ENCODE results near the gene ORM2. TPM values are rescaled to one million over a fixed set of nuclear protein-coding genes. Genes with fewer than 3 reads are reported as not detected.
"Not testable (repeated sequence)": the region's sequence is repeated elsewhere in the genome, so short reads cannot be mapped to it uniquely, and the experiment has no call there.

ORM2 gene
- not detected in 2 replicates for total RNA-seq (2012; rRNA removed)
- not detected in 2 replicates for polyA plus RNA-seq (2012; rRNA removed)
- not detected in 2 replicates for polyA plus RNA-seq (2012; cell fraction: cytosol; rRNA removed)
- not detected in 2 replicates for polyA plus RNA-seq (2012; cell fraction: nucleus; rRNA removed; ENCODE audit: low replicate concordance)
- Bru-seq, nascent RNA, result not detected
- percentile 9 among the genes with signal in this experiment for BruChase-seq, experiment 1, labeled RNA remaining after a 6-hour chase
- BruChase-seq, experiment 2, labeled RNA remaining after a 2-hour chase, result not detected
- long read RNA-seq, result 0 reads

- H2AK5ac ChIP-seq (ENCODE audit: low read depth, low read length); H3K4me3 ChIP-seq (ENCODE audit: insufficient read depth, low read depth, low read length); BruUV-seq (replicated peaks); H3K14ac ChIP-seq (replicated peaks; ENCODE audit: low read depth, low read length); H3K23ac ChIP-seq (ENCODE audit: low read depth, low read length); H2AK9ac ChIP-seq (replicated peaks; ENCODE audit: low read depth, low read length, poor library complexity); H4K91ac ChIP-seq (ENCODE audit: insufficient read depth, low read depth, low read length); H3K9me3 ChIP-seq (ENCODE audit: control insufficient read depth, insufficient read depth, low read length); H3K18ac ChIP-seq (ENCODE audit: low read depth, low read length); dilution Hi-C loops (cut with HindIII; ENCODE audit: low sequenced_read_pairs, unreplicated experiment); H4K20me1 ChIP-seq (ENCODE audit: insufficient read depth, low read length); H3K27ac ChIP-seq (ENCODE audit: insufficient read depth, low read length); DNase-seq; H2AFZ ChIP-seq (replicated peaks; ENCODE audit: low read length, poor library complexity); H2BK5ac ChIP-seq (ENCODE audit: low read depth, low read length, poor library complexity, severe bottlenecking); H2BK120ac ChIP-seq (ENCODE audit: low read depth, low read length); POLR2A ChIA-PET (ENCODE audit: unreplicated experiment); H3K79me1 ChIP-seq (ENCODE audit: low read depth in 1 of 2, low read length in 2 of 2); H4K8ac ChIP-seq (ENCODE audit: low read depth in 2 of 2, low read length in 2 of 2); H3K4me1 ChIP-seq (ENCODE audit: control insufficient read depth, insufficient read depth, low read length); H3K36me3 ChIP-seq (ENCODE audit: control insufficient read depth, insufficient read depth, low read length); H3K4ac ChIP-seq (ENCODE audit: low read depth, low read length); H3K9ac ChIP-seq (ENCODE audit: low read depth, low read length); H2BK15ac ChIP-seq (ENCODE audit: low read depth, low read length); CTCF ChIA-PET; H3K27me3 ChIP-seq (ENCODE audit: control insufficient read depth, insufficient read depth, low read length); in situ Hi-C loops (cut with MboI; ENCODE audit: low sequenced_read_pairs); H4K5ac ChIP-seq (ENCODE audit: low read depth, low read length); H2BK20ac ChIP-seq (ENCODE audit: low read depth, low read length); H3K56ac ChIP-seq (ENCODE audit: extremely low read depth, insufficient read depth, low read length); H3K9me1 ChIP-seq (ENCODE audit: insufficient read depth, low read length); H3K4me2 ChIP-seq (ENCODE audit: low read depth, low read length): not testable (repeated sequence)
- ATAC-seq (ENCODE audit: low read depth), result peak; percentile 30
- WGBS, 2 experiments (ENCODE audit: extremely low coverage in 2 of 2, insufficient read length in 1 of 2), result no CpG with 5 or more reads among the region's 10 CpGs
- intact Hi-C loops (cut with micrococcal nuclease), result loop anchor here (10.0 kb wide), 1 partner anchor 175 kb away; the partner anchor contains the start of gene WHRN
These were observed at the start of gene ORM2 for GRCh38 chr9:114329625-114330022. Gene ORM2 (plus strand): TSS chr9:114329869. CDS start chr9:114329905, 36 bp downstream.

Data from IMR-90 (cell line).